ENCODE data around the gene ABHD12. TPM values are rescaled to one million over a fixed set of nuclear protein-coding genes. Genes with fewer than 3 reads are reported as not detected.

Gene ABHD12
- total and polyA plus RNA-seq, 2 donors (not counting 1 experiment from before 2014, with no cell fraction given): 9.6 to 28.3 TPM

- Mint-ChIP-seq H3K9me3 (ENCODE audit: insufficient read depth) (peaks cover 4% of the 10 kb centered on the region), H3K27ac (no peak overlapping the region), H3K4me3 (no peak overlapping the region), H3K4me1 (peaks cover 13% of the 10 kb centered on the region), H3K27me3 (no peaks in the 10 kb centered on the region)
- intact Hi-C loops (cut with micrococcal nuclease): no loop called here
- TF ChIP-seq, protein P1, sequence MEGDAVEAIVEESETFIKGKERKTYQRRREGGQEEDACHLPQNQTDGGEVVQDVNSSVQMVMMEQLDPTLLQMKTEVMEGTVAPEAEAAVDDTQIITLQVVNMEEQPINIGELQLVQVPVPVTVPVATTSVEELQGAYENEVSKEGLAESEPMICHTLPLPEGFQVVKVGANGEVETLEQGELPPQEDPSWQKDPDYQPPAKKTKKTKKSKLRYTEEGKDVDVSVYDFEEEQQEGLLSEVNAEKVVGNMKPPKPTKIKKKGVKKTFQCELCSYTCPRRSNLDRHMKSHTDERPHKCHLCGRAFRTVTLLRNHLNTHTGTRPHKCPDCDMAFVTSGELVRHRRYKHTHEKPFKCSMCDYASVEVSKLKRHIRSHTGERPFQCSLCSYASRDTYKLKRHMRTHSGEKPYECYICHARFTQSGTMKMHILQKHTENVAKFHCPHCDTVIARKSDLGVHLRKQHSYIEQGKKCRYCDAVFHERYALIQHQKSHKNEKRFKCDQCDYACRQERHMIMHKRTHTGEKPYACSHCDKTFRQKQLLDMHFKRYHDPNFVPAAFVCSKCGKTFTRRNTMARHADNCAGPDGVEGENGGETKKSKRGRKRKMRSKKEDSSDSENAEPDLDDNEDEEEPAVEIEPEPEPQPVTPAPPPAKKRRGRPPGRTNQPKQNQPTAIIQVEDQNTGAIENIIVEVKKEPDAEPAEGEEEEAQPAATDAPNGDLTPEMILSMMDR (IDR thresholded peaks at IDR 0.05): no peak
- POLR2A ChIA-PET: no interaction called here
- H2AFZ ChIP-seq (ENCODE audit: insufficient read depth, low read depth, low read length, poor library complexity, severe bottlenecking): no peak overlapping the region
- no peaks in the 10 kb centered on the region for H3K27me3 ChIP-seq (replicated peaks in 1 of 4; ENCODE audit: control extremely low read depth in 1 of 4, control insufficient read depth in 3 of 4, insufficient read depth in 4 of 4, low read length in 3 of 4)
- ATAC-seq (ENCODE audit: low read depth): no peak
- no peak overlapping the region for H3K4me3 ChIP-seq (ENCODE audit: control extremely low read depth in 1 of 5, extremely low read depth in 1 of 5, insufficient read depth in 1 of 5, low read depth in 2 of 5, low read length in 4 of 5)
- CTCF ChIA-PET: interaction anchor here (1.0 kb wide), 1 partner anchor 30 kb away, joined by 3 read pairs; no protein-coding TSS in a partner anchor
- peaks cover 5% of the 10 kb centered on the region for H4K20me1 ChIP-seq (ENCODE audit: control insufficient read depth, insufficient read depth, low read length, poor library complexity, severe bottlenecking)
- no peak for DNase-seq
- peaks cover 32% of the 10 kb centered on the region for H3K79me2 ChIP-seq (ENCODE audit: control insufficient read depth, insufficient read depth, low read length)
- no peaks in the 10 kb centered on the region for H3K4me1 ChIP-seq (ENCODE audit: control insufficient read depth in 2 of 2, insufficient read depth in 2 of 2, low read length in 2 of 2)
- no peaks in the 10 kb centered on the region for H3K36me3 ChIP-seq (replicated peaks in 1 of 2; ENCODE audit: control extremely low read depth in 1 of 2, control insufficient read depth in 1 of 2, extremely low read depth in 1 of 2, insufficient read depth in 2 of 2, low read length in 1 of 2)
- H3K9me3 ChIP-seq (ENCODE audit: control extremely low read depth in 1 of 3, control insufficient read depth in 2 of 3, insufficient read depth in 1 of 3, low read length in 2 of 3): peaks cover 0 to 3% (median 0%) of the 10 kb centered on the region in 3 donors
- no peak overlapping the region for H3K9ac ChIP-seq (ENCODE audit: low read length)
- no peak overlapping the region for H3K27ac ChIP-seq (ENCODE audit: low read length in 2 of 2)
- H3K4me2 ChIP-seq (replicated peaks; ENCODE audit: low read depth, low read length, poor library complexity, severe bottlenecking): no peak overlapping the region
- WGBS (ENCODE audit: insufficient coverage): 95% methylated on average over 2 of the region's 5 CpGs
Observed at GRCh38 chr20:25368976-25369375, 21.7 kb downstream of the ABHD12 start.

DNA sequence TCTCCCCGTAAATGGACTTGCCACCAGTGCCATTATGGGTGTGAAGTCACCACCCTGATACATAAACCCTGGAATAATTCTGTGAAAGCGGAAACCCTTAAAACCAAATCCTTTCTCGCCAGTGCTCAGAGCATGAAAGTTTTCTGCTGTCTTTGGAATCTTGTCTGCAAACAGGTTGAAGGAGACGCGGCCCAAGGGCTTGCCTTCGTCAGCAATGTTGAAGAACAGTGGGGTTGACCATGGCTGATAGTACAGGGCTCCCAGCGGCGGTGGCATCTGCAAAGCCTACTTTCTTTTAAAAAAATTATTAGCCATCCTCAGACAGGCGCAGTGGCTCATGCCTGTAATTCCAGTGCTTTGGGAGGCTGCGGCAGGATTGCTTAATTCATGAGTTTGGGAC, 22.1 kb downstream of the ABHD12 start:
- intact Hi-C loops (cut with micrococcal nuclease): no loop called here
- no peak overlapping the region for H2AFZ ChIP-seq (ENCODE audit: insufficient read depth, low read depth, low read length, poor library complexity, severe bottlenecking)
- ATAC-seq (ENCODE audit: low read depth) (no peak), DNase-seq (no peak)
- H3K27ac ChIP-seq (ENCODE audit: low read length in 2 of 2): no peak overlapping the region
- 91% methylated on average over 4 of the region's 10 CpGs for WGBS (ENCODE audit: insufficient coverage)
- no peaks in the 10 kb centered on the region for H3K36me3 ChIP-seq (replicated peaks in 1 of 2; ENCODE audit: control extremely low read depth in 1 of 2, control insufficient read depth in 1 of 2, extremely low read depth in 1 of 2, insufficient read depth in 2 of 2, low read length in 1 of 2)
- Mint-ChIP-seq H3K27ac (no peak overlapping the region), H3K9me3 (ENCODE audit: insufficient read depth) (peaks cover 4% of the 10 kb centered on the region), H3K4me3 (no peak overlapping the region), H3K4me1 (peaks cover 13% of the 10 kb centered on the region), H3K27me3 (no peaks in the 10 kb centered on the region)
- H3K9ac ChIP-seq (ENCODE audit: low read length): no peak overlapping the region
- H3K4me1 ChIP-seq (ENCODE audit: control insufficient read depth in 2 of 2, insufficient read depth in 2 of 2, low read length in 2 of 2): no peaks in the 10 kb centered on the region
- peaks cover 32% of the 10 kb centered on the region for H3K79me2 ChIP-seq (ENCODE audit: control insufficient read depth, insufficient read depth, low read length)
- H3K4me3 ChIP-seq (ENCODE audit: control extremely low read depth in 1 of 5, extremely low read depth in 1 of 5, insufficient read depth in 1 of 5, low read depth in 2 of 5, low read length in 4 of 5): no peak overlapping the region
- H3K9me3 ChIP-seq (ENCODE audit: control extremely low read depth in 1 of 3, control insufficient read depth in 2 of 3, insufficient read depth in 1 of 3, low read length in 2 of 3): peaks cover 0 to 3% (median 0%) of the 10 kb centered on the region in 3 donors
- no peak overlapping the region for H3K4me2 ChIP-seq (replicated peaks; ENCODE audit: low read depth, low read length, poor library complexity, severe bottlenecking)
- H3K27me3 ChIP-seq (replicated peaks in 1 of 4; ENCODE audit: control extremely low read depth in 1 of 4, control insufficient read depth in 3 of 4, insufficient read depth in 4 of 4, low read length in 3 of 4): no peaks in the 10 kb centered on the region
- ChIA-PET POLR2A (no interaction called here), CTCF (interaction anchor here (1.0 kb wide), 1 partner anchor 30 kb away, joined by 3 read pairs; no protein-coding TSS in a partner anchor)
- peaks cover 5% of the 10 kb centered on the region for H4K20me1 ChIP-seq (ENCODE audit: control insufficient read depth, insufficient read depth, low read length, poor library complexity, severe bottlenecking)
- TF ChIP-seq, protein P1 (IDR thresholded peaks at IDR 0.05): no peak
- no peak for TF ChIP-seq EZH2 (IDR thresholded peaks at IDR 0.05; ENCODE audit: borderline replicate concordance, insufficient read depth, low read depth, low read length, poor library complexity, severe bottlenecking)
